Stimulated activated effector memory CD8-positive, alpha-beta T cell treated with anti-CD3 and anti-CD28 coated beads, Interleukin-12 subunit alpha, Interleukin-12 subunit beta, amount 100 ng/mL, for 72 hours (primary cell): Measurements from ENCODE around the gene JPH3.

Source experiments
- ATAC-seq: fragments of 150-1000 bp; cut with Tn5 transposase; 2 replicates; pipeline ENCODE4 v1.10.0; 2021
- DNase-seq, 2 donors: peaks; one replicate each; pipeline ENCODE4 v3.0.0; 2021 to 2022; ENCODE audit warnings: low spot score in 2 of 2
- H3K27ac Mint-ChIP-seq: one replicate; pipeline ENCODE4 v1.8.0; 2022; ENCODE audit warnings: mild to moderate bottlenecking, mixed read lengths
- H3K36me3 Mint-ChIP-seq: one replicate; pipeline ENCODE4 v1.8.0; 2022; ENCODE audit warnings: mild to moderate bottlenecking, mixed read lengths
- H3K4me1 Mint-ChIP-seq: one replicate; pipeline ENCODE4 v1.8.0; 2022; ENCODE audit warnings: mixed read lengths
- H3K4me3 Mint-ChIP-seq: one replicate; pipeline ENCODE4 v1.8.0; 2022; ENCODE audit warnings: mild to moderate bottlenecking, mixed read lengths
- H3K9me3 Mint-ChIP-seq: one replicate; pipeline ENCODE4 v1.8.0; 2022; ENCODE audit warnings: mixed read lengths

Gene JPH3

GRCh38 chr16:87583453-87584131 is 18.7 kb upstream of the JPH3 start:
- Mint-ChIP-seq H3K4me3 (no peak overlapping the region), H3K27ac (no peak overlapping the region), H3K36me3 (no peaks in the 10 kb centered on the region), H3K9me3 (no peaks in the 10 kb centered on the region), H3K4me1 (no peaks in the 10 kb centered on the region)
- DNase-seq (no peak), ATAC-seq (no peak)

- H3K4me1 Mint-ChIP-seq, result no peaks in the 10 kb centered on the region
- no peak for ATAC-seq
- no peaks in the 10 kb centered on the region for H3K9me3 Mint-ChIP-seq
- no peaks in the 10 kb centered on the region for H3K36me3 Mint-ChIP-seq
- H3K4me3 Mint-ChIP-seq, result no peak overlapping the region
- no peak for DNase-seq
- H3K27ac Mint-ChIP-seq, result no peak overlapping the region
These were observed 18.0 kb upstream of the JPH3 start for GRCh38 chr16:87584271-87584670.

- no peak for ATAC-seq
- Mint-ChIP-seq H3K4me3 (no peak overlapping the region), H3K27ac (no peak overlapping the region)
These were observed 17.3 kb upstream of the JPH3 start for GRCh38 chr16:87584975-87585374.

DNA sequence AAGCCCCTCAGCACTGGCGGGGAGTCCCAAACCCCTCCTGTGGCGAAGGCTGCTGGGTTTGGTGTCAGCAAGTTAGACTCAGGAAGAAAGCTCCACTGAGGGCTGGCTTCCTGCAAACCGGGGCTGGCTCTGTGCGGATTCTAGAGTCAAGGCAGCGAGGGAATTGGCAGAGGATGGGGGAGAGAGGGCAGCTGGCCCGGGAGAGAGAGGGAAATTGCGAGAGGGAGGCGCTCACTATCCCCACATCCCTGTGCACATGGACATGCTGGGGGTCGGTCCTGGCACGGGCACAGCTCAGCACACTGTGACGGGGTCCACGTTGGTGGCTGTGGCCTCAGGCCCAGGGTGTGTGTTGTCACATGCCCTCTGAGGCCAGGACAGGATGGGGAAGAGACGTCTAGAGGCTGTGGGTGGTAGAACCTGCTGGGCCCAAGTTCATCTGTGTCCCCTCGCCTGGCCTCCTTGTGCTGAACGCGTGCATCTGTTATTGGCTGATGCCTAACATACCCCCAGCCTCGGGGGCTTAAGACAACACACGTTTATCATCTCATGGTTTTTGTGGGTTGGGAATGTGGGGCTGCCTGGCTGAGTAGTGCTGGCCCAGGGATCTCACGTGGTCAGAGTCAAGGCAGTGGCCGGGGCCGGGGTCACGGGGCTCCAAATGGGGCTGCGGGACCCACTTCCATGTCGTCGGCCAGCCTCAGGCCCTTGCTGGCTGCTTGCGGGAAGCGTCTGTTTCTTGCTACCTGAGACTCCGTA is 16.7 kb upstream of the JPH3 start:
- no peak overlapping the region for H3K27ac Mint-ChIP-seq
- H3K4me1 Mint-ChIP-seq, result no peaks in the 10 kb centered on the region
- no peak for DNase-seq
- H3K9me3 Mint-ChIP-seq, result no peaks in the 10 kb centered on the region
- no peak overlapping the region for H3K4me3 Mint-ChIP-seq
- no peak for ATAC-seq
- no peaks in the 10 kb centered on the region for H3K36me3 Mint-ChIP-seq

More at GRCh38 chr16:87584975-87585374, 17.3 kb upstream of the JPH3 start:
- Mint-ChIP-seq H3K4me1 (no peaks in the 10 kb centered on the region), H3K9me3 (no peaks in the 10 kb centered on the region), H3K36me3 (no peaks in the 10 kb centered on the region)
- no peak for DNase-seq

DNA sequence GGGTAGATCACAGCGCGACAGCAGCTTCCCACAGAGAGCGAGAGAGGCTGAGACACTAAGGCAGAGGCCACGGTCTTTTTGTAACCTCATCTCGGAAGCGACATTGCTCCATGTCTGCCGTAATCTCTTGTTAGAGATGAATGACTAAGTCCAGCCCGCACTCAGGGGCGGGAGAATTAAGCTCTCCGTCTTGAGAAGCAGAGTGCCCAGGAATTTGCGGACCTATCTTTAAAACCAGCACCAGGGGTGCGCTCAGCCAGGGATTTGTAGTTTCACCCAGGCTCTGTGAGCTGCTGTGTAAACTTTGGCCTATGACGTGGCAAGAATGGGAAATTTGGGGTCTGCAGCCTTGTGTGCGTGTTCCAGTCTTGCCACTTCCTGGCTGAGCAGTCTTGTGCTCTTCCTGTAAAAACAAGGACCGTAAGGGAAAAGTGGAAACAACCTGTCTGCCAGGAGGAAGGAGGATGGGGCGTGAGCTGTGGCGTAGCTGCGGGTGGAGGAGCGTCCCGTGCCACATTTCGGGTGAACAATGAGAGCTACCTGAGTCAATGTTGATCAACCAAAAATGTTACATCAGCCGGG is 16.0 kb upstream of the JPH3 start:
- Mint-ChIP-seq H3K9me3 (no peaks in the 10 kb centered on the region), H3K27ac (no peak overlapping the region), H3K4me1 (no peaks in the 10 kb centered on the region), H3K36me3 (no peaks in the 10 kb centered on the region), H3K4me3 (no peak overlapping the region)
- DNase-seq, result no peak
- no peak for ATAC-seq

- Mint-ChIP-seq H3K36me3 (no peaks in the 10 kb centered on the region), H3K4me1 (no peaks in the 10 kb centered on the region), H3K4me3 (no peak overlapping the region), H3K27ac (no peak overlapping the region), H3K9me3 (no peaks in the 10 kb centered on the region)
- no peak for DNase-seq
- no peak for ATAC-seq
These were observed 14.7 kb upstream of the JPH3 start for GRCh38 chr16:87587636-87588035.

- no peak overlapping the region for H3K4me3 Mint-ChIP-seq
- H3K27ac Mint-ChIP-seq, result no peak overlapping the region
- no peaks in the 10 kb centered on the region for H3K36me3 Mint-ChIP-seq
- ATAC-seq (no peak), DNase-seq (no peak)
- H3K9me3 Mint-ChIP-seq, result no peaks in the 10 kb centered on the region
- H3K4me1 Mint-ChIP-seq, result no peaks in the 10 kb centered on the region
These were observed 10.1 kb upstream of the JPH3 start for GRCh38 chr16:87592018-87592712.

GRCh38 chr16:87593710-87594258 is 8.5 kb upstream of the JPH3 start:
- H3K9me3 Mint-ChIP-seq, result no peaks in the 10 kb centered on the region
- H3K27ac Mint-ChIP-seq, result no peak overlapping the region
- ATAC-seq (no peak), DNase-seq (no peak)
- H3K36me3 Mint-ChIP-seq, result no peaks in the 10 kb centered on the region
- no peaks in the 10 kb centered on the region for H3K4me1 Mint-ChIP-seq
- H3K4me3 Mint-ChIP-seq, result no peak overlapping the region

- no peaks in the 10 kb centered on the region for H3K4me1 Mint-ChIP-seq
- no peaks in the 10 kb centered on the region for H3K9me3 Mint-ChIP-seq
- no peaks in the 10 kb centered on the region for H3K36me3 Mint-ChIP-seq
- DNase-seq, result no peak
- no peak overlapping the region for H3K27ac Mint-ChIP-seq
- ATAC-seq, result no peak
- no peak overlapping the region for H3K4me3 Mint-ChIP-seq
These were observed 6.6 kb upstream of the JPH3 start for GRCh38 chr16:87595712-87596111.

DNA sequence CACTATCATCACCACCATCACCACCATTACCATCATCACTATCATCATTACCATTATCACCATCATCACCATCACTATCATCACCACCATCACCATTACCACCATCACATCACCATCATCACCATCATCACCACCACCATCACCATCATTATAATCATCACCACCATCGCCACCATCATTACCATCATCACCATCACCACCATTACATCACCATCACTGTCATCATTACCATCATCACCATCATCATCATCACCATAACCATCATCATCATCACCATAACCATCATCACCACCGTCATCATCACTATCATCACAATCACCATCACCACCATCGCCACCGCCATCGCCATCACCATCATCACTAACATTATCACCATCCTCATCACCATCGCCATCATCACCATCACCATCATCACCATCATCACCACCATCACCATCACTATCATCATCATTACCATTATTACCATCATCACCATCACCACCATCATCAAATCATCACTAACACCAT is 4.9 kb upstream of the JPH3 start:
- Mint-ChIP-seq H3K4me3 (no peak overlapping the region), H3K36me3 (no peaks in the 10 kb centered on the region), H3K9me3 (no peaks in the 10 kb centered on the region), H3K27ac (no peak overlapping the region), H3K4me1 (no peaks in the 10 kb centered on the region)
- ATAC-seq (no peak), DNase-seq (no peak)

GRCh38 chr16:87598431-87598830 is 3.9 kb upstream of the JPH3 start:
- DNase-seq (no peak), ATAC-seq (no peak)
- no peak overlapping the region for H3K4me3 Mint-ChIP-seq
- H3K9me3 Mint-ChIP-seq, result no peaks in the 10 kb centered on the region
- no peaks in the 10 kb centered on the region for H3K36me3 Mint-ChIP-seq
- H3K27ac Mint-ChIP-seq, result no peak overlapping the region
- peaks cover 6% of the 10 kb centered on the region for H3K4me1 Mint-ChIP-seq

- Mint-ChIP-seq H3K27ac (no peak overlapping the region), H3K4me1 (peaks cover 12% of the 10 kb centered on the region)
These were observed 2.1 kb upstream of the JPH3 start for GRCh38 chr16:87600246-87600645.

DNA sequence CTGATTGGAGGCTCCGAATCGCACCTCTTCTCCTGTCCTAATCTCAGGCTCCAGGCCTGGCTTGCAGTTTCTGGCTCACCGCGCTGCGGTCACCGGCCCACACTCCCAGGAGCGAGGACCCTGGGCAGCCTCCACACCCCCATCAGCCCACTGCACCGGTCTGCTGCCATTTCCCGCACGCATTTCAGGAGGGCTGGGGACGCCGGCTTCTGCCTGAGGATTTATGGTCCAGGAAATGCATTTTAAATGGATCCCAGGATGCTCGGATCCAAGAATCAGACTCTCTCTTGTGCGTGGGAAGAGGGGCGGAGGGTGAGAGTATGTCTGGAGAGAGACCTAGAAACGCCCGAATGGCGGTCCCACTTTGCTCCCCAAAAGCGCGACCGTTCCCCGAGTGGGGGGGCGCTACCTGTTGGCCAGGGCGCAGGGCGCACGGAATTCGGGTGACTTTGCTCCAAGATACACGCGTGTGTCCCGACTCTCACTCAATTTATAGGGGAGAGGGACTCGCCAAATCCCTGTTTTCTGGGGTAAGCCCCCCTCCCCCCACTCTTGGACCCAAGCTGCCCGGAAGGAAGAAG is 817 bp upstream of the JPH3 start:
- Mint-ChIP-seq H3K4me1 (peaks cover 12% of the 10 kb centered on the region), H3K27ac (no peak overlapping the region), H3K9me3 (no peaks in the 10 kb centered on the region), H3K36me3 (no peaks in the 10 kb centered on the region), H3K4me3 (peak overlapping the region; percentile 38)
- ATAC-seq (no peak), DNase-seq (no peak)

More at GRCh38 chr16:87600246-87600645, 2.1 kb upstream of the JPH3 start:
- DNase-seq (no peak), ATAC-seq (no peak)
- Mint-ChIP-seq H3K9me3 (no peaks in the 10 kb centered on the region), H3K36me3 (no peaks in the 10 kb centered on the region), H3K4me3 (no peak overlapping the region)

DNA sequence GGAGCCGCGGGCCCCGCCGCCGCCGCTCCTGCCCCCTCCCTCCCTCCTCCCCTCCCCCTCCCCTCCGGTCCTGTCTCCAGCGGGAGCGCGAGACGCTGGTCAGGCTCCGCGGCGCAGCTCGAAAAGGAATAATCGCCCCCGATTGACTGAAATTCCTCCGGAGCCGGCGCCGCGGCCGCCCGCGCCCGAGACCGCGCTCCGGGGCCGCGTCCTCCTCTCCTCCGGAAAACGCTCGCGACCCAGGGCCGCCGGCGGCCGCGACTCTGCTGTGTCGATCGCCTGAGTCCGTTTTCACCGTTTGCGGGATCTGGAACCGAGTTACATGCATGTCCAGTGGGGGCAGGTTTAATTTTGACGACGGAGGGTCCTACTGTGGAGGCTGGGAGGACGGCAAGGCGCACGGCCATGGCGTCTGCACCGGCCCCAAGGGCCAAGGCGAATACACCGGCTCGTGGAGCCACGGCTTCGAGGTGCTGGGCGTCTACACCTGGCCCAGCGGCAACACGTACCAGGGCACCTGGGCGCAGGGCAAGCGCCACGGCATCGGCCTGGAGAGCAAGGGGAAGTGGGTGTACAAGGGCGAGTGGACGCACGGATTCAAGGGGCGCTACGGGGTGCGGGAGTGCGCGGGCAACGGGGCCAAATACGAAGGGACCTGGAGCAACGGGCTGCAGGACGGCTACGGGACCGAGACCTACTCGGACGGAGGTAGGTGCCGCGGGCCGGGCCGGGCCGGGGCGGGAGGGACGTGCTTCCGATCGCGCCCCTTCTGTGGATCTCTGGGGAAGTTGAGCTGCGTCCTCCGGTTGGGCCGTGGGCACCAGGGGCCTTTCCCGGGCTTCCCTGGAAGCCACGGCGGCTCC is 744 bp downstream of the JPH3 start:
- peak overlapping the region; percentile 59 for H3K4me3 Mint-ChIP-seq
- H3K27ac Mint-ChIP-seq, result no peak overlapping the region
- H3K9me3 Mint-ChIP-seq, result no peaks in the 10 kb centered on the region

More for the DNA sequence above, 744 bp downstream of the JPH3 start:
- DNase-seq, result no peak
- peak; percentile 15 for ATAC-seq
- H3K36me3 Mint-ChIP-seq, result peaks cover 6% of the 10 kb centered on the region
- H3K4me1 Mint-ChIP-seq, result peaks cover 20% of the 10 kb centered on the region
